Glutamatergic neuron (in vitro differentiated cells): ENCODE results near the gene GHRL. TPM values are rescaled to one million over a fixed set of nuclear protein-coding genes. Genes with fewer than 3 reads are reported as not detected.

Source experiments
- DNase-seq: peaks from one replicate; pipeline ENCODE4 v3.0.0; 2022
- H3K27ac Mint-ChIP-seq: one replicate; pipeline ENCODE4 v1.8.0; 2020; ENCODE audit warnings: mild to moderate bottlenecking, mixed read lengths, inconsistent platforms; ENCODE audit not compliant: unreplicated experiment
- H3K27me3 Mint-ChIP-seq: one replicate; pipeline ENCODE4 v1.8.0; 2020; ENCODE audit warnings: mild to moderate bottlenecking, moderate library complexity, mixed read lengths, inconsistent platforms; ENCODE audit not compliant: unreplicated experiment
- H3K36me3 Mint-ChIP-seq: one replicate; pipeline ENCODE4 v1.8.0; 2020; ENCODE audit warnings: mild to moderate bottlenecking, mixed read lengths, inconsistent platforms; ENCODE audit not compliant: unreplicated experiment
- H3K4me1 Mint-ChIP-seq: one replicate; pipeline ENCODE4 v1.8.0; 2020; ENCODE audit warnings: mild to moderate bottlenecking, low read depth, mixed read lengths, inconsistent platforms; ENCODE audit not compliant: unreplicated experiment
- H3K4me3 Mint-ChIP-seq: one replicate; pipeline ENCODE4 v1.8.0; 2020; ENCODE audit warnings: mild to moderate bottlenecking, mixed read lengths, inconsistent platforms; ENCODE audit not compliant: unreplicated experiment
- H3K9me3 Mint-ChIP-seq: one replicate; pipeline ENCODE4 v1.8.0; 2020; ENCODE audit warnings: mild to moderate bottlenecking, moderate library complexity, mixed read lengths, inconsistent platforms; ENCODE audit not compliant: unreplicated experiment
- total RNA-seq: library from RNA; stranded (reverse); fragmentation: NEBNext Ultra II Directional; extraction: Animal tissue kit (Norgen Biotek cat#: 25700); gene quantifications from one replicate; pipeline ENCODE4 v1.2.1, GENCODE V29; 2021; ENCODE audit not compliant: unreplicated experiment
- TF ChIP-seq, protein P1 (sequence below): fragments of 200-600 bp; sonication (generic); IDR thresholded peaks from one replicate; pipeline ENCODE4 v1.5.0; 2021; ENCODE audit not compliant: partially characterized antibody, unreplicated experiment

GHRL gene
- total RNA-seq, 1 donor from 2014 or later: 0.64 TPM

DNA sequence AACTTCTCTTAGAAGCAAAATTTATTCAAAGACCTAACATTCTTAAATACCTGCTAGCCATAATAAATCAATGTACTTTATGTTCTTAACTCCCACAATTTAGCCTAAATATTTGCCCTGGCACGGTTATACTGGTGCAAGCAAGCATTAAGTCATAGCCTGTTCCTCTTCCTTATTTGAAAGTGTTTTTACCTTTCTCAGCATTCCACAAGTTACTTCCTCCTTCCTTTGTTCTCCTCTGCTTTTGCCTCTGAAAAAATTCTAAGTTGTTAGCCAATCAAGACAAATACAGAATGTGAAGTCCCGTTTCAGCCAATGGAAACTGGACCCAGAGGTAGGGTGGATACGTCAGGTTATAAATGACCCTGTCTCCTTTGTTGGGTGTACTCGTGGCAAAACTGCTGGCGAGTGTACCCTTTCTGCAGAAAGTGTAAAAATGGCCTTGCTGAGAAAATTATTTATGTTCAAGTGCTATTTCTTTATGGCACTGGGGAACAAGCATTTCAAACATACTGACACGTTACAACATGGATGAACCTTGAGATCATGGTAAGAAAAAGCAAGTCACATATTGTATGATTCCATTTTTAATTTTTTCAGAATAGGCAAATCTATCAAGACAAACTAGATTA is 47.5 kb downstream of the GHRL start:
- peaks cover 6% of the 10 kb centered on the region for H3K9me3 Mint-ChIP-seq
- peaks cover 1% of the 10 kb centered on the region for H3K27me3 Mint-ChIP-seq
- peaks cover 4% of the 10 kb centered on the region for H3K36me3 Mint-ChIP-seq
- no peak overlapping the region for H3K4me3 Mint-ChIP-seq
- DNase-seq: no peak
- TF ChIP-seq, protein P1, sequence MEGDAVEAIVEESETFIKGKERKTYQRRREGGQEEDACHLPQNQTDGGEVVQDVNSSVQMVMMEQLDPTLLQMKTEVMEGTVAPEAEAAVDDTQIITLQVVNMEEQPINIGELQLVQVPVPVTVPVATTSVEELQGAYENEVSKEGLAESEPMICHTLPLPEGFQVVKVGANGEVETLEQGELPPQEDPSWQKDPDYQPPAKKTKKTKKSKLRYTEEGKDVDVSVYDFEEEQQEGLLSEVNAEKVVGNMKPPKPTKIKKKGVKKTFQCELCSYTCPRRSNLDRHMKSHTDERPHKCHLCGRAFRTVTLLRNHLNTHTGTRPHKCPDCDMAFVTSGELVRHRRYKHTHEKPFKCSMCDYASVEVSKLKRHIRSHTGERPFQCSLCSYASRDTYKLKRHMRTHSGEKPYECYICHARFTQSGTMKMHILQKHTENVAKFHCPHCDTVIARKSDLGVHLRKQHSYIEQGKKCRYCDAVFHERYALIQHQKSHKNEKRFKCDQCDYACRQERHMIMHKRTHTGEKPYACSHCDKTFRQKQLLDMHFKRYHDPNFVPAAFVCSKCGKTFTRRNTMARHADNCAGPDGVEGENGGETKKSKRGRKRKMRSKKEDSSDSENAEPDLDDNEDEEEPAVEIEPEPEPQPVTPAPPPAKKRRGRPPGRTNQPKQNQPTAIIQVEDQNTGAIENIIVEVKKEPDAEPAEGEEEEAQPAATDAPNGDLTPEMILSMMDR: no peak
- no peak overlapping the region for H3K27ac Mint-ChIP-seq
- H3K4me1 Mint-ChIP-seq: peaks cover under 1% of the 10 kb centered on the region

DNA sequence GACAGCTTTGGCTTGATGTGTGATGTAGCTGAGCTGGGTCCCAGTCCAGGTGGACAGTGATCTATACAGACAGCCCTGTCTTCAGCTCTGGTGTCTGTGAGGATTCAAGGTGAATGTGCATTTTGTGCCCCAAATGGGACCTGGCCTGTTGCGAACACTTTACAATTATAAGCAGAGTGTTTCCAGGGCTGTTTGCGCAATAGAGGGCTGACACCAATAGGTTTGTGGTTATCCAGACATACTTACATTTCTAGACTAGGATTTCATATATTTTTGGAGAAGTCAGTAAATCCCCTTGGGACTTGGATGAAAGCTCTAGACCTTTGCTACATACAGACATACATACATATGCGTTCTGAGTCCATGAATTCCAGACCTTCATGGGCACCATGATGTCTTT is 48.7 kb downstream of the GHRL start:
- H3K4me3 Mint-ChIP-seq: no peak overlapping the region
- DNase-seq: no peak
- peaks cover 6% of the 10 kb centered on the region for H3K9me3 Mint-ChIP-seq
- H3K27me3 Mint-ChIP-seq: no peaks in the 10 kb centered on the region
- H3K36me3 Mint-ChIP-seq: peaks cover 4% of the 10 kb centered on the region
- H3K27ac Mint-ChIP-seq: no peak overlapping the region
- H3K4me1 Mint-ChIP-seq: no peaks in the 10 kb centered on the region
- TF ChIP-seq, protein P1: no peak

DNA sequence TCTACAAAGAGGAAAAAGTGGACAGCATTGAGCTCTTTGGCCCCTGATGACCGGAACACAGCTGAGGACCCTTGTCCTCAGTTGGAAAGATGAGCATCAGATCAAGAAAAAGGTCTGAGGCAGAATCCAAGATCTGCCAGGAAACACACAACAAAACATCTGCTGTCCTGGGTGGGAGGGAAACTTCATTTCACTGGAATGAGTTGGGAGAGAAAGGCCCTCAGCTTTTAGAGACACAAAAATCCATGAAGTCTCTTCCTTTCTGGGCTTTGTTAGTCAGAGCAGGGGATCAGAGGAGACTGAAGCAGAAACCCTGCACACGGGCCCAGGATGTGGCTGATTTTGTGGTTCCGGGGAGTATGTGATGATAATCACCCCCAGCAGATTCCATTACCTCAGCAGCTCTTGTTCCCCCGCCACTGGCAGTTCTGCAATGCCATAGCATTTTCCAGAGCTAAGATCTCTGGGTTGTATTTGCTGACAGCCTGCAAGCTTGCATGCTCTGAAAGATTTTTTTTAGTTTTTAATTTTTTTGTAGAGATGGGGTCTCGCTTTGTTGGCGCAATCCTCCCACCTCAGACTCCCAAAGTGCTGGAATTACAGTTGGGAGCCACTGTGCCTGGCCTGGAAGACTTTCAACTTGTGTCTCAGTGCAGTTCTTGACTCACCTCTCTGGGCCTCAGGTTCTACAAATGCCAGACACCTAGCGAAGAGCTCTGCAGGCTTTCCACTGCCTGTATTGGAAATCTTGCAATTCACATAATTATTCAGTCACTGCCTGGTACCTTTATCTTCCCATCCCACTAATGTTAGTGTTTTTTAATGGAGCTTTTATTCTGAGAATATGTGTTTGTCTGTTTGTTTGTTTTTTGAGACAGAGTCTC is 50.3 kb downstream of the GHRL start:
- TF ChIP-seq, protein P1: no peak

DNA sequence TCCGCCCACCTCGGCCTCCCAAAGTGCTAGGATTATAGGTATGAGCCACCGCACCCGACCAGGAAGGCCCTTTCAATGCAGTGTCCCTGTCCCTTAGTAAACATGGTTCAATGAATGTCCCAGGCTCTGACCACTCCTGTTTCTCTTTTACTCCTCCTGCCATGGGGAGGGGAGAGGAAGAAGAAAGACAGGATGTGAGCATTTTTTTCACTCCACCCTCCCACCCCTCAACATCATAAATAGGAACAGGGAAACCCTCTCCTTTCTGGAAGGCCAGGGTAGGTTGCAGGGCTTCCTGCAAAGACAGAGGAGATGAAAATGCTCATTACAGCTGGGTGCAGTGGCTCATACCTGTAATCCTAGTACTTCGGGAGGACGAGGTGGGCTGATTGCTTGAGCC is 51.9 kb downstream of the GHRL start:
- H3K9me3 Mint-ChIP-seq: peaks cover 6% of the 10 kb centered on the region
- TF ChIP-seq, protein P1: no peak
- no peak overlapping the region for H3K4me3 Mint-ChIP-seq
- DNase-seq: no peak
- no peaks in the 10 kb centered on the region for H3K27me3 Mint-ChIP-seq
- no peak overlapping the region for H3K27ac Mint-ChIP-seq
- H3K4me1 Mint-ChIP-seq: no peaks in the 10 kb centered on the region
- H3K36me3 Mint-ChIP-seq: peaks cover 4% of the 10 kb centered on the region

More for the DNA sequence above, 50.3 kb downstream of the GHRL start:
- Mint-ChIP-seq H3K9me3 (peaks cover 4% of the 10 kb centered on the region), H3K4me3 (no peak overlapping the region), H3K27me3 (no peaks in the 10 kb centered on the region), H3K36me3 (peaks cover 8% of the 10 kb centered on the region), H3K4me1 (no peaks in the 10 kb centered on the region), H3K27ac (no peak overlapping the region)
- DNase-seq: no peak
